HG03159 (cell line): Measurements from ENCODE around the gene LLPH.

Experiments
- ATAC-seq: cut with Tn5 transposase; IDR thresholded peaks from one replicate; pipeline ENCODE4 v1.9.1; 2021; ENCODE audit warnings: mild to moderate bottlenecking, moderate library complexity; ENCODE audit not compliant: unreplicated experiment

The LLPH gene

DNA sequence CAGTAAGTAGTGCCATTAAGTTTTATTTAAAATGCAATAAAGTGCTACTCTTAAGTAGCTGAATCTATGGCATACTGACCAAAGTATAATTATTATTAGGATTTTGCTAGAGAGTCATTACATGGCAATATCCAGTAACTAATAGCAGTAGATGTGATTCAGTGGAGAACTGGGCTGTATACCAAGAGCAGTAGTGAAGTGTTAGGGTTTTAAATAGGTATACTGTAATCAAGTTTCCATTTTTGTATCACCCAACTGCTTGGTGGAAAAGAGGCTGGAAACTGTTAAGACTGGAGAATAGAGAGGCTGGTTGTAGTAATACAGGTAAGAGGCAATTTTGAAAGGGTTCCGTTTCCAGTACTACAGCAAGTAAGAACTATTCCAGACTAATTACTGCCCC lies 13.3 kb upstream of the LLPH start:
- no peak for ATAC-seq

DNA sequence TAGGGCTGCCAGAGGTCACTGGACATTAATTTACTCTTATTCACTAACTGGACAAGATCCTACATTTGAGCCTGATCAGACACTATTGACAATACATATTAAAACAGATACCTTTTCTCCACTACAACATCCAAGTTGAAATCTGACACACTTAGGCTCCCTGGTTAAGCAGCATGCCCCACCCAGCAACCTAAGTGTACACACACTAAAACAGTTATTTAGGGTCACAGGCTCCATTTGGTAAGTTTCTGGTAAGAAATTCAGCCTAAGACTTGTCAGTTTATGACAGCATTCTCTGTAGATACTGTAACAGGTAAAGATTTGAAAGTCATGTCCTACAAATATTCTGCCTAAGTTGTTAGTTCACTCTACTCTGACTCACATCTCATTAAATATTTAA lies 12.3 kb upstream of the LLPH start:
- ATAC-seq: no peak

DNA sequence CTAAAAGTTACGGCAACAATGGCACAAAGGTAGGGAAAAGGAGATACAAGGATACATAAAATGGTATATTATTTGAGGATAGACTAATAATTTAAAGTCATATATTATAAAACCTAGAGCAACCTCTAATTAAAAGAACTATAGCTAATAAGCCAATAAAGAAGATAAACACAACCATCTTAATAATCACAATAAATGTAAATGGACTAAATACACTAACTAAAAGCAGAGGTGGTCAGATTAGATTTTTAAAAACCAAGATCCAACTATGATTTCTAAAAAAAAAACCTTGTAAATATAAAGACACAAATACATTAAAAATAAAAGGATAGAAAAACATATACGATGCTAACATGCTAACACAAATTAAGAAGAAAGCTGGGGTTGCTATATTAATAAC lies 10.7 kb upstream of the LLPH start:
- ATAC-seq: no peak

DNA sequence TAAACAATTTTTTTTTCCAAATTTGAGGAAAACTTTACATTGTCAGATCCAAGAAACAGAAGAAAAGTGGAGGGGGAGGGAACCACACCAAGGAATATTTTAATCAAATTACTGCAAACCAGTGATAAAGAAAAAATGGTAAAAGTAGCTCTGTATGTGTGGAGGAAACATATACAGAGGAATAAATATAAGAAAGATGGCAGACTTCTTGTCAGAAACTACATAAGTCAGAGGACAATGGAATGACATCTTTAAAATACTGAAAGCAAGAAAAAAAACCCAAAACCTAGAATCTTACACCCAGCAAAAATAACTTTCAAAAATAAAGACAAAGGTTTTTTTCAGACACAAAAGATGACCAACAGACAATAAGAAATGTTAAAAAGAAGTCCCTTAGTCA lies 10.2 kb upstream of the LLPH start:
- ATAC-seq: no peak

DNA sequence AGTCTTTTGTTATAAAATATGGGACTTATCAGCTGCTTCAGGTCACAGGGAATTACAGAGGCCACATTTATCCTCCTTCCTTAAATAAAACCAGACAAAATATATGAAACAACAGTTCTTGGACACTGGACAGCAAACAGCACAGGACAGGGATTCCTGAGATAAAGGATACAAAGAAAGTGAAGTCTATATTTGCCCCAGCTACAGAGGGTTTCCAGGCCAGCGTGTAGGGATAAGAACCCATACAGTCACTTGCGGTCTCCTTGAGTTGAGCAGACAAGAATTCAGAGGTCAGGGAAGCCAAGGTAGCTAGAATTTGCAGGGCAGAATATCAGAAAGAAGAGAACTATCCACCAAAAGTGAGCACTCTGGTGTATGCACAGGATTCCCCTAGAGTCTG lies 8.8 kb upstream of the LLPH start:
- ATAC-seq: no peak

DNA sequence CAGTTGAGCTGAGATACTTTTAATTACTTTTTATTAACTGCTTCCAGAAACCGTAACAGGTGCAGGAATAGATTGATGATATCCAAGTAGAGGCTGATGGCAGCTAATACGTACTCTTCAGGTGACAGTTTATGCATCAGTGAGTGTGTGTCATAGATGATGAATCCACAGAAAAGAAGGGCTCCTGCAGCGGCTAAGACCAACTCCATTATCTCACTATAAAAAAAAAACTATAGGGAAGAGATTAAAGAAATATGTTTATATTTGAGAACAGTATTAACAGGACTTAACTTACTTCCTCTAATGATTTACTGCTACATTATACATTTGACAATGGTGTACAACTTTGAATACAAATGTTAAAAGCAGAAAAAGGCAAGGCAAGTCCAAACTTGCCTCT lies 7.4 kb upstream of the LLPH start:
- ATAC-seq: no peak

DNA sequence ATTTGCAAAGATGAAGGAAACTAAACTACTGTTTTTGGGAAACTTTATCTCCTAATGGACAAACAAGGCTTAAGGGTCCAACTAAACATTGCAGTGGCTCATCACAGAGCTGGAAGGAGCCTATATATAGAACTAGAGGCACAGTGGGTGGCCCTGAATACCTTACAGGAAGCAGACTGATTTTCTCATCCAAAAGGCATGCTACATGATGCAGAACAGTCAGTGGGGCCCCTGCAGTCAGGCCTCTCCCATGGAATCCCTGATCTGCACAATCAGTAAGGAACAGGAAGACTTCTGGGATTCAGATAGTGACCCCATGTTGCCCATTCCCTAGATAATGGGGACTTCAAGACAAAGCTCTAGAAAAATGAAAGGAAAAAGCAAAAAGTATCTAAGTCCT lies 1.9 kb upstream of the LLPH start:
- ATAC-seq: no peak

DNA sequence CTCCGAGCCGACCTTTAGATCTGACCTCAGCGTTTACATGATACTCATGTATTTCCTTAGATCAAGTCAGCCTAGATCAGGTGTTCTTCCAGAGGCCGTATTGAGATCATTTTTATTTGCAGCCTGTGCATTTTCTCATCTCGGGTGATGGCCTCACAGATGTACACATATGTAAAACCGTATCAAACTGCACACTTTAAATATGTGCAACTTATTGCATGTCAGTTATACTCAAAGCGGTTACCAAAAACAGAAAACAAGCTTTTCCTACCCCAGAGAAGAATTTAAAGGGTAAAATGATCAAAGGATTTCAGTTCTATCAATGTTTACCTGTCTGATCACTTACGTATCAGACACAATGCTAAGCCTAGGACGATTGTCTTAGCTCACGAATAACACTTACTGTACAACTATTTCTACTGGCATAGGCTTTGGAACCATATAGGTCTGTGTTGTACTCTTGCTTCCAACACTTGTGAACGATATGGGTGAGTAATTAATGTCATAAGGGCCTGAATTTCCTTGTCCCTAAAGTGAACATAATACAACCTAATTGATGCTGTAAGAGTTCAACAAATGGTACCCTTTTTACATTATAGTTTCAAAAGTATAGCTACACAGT lies 628 bp upstream of the LLPH start:
- ATAC-seq: no peak

DNA sequence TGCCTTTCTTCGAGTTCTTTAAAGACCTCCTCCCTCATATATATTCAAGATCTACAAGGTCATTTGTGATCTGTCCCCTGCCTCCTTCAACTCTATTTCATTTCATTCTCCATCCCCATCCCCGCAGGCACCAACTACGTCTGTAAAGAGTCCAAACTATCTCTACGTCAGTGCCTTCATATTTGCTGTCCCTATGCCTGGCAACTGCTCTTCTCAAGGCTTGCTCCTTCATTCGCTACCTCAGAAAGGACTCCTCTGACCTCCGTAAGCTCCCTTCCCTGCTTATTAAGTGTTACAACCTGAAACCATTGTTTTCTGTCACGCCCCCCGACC lies 650 bp downstream of the LLPH start:
- ATAC-seq: no peak

DNA sequence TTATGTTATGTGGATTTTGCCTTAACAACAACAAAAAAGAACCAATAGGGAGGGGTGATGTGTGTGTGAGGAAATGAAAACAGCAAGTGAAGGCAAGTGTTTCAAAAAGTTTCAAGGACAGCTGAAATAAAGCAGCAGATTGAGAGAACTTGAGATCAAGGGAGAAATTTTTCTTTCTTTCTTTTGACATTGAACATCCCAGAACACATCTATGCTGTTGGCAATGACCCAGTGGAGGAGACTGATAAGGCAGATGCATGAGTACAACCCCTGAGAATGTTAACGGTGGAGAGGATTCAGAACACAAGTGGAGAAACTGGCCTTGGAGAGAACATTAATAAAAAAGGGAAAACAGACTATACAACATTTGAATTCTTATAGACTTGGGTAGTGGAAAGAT lies 2.9 kb downstream of the LLPH start:
- ATAC-seq: no peak

DNA sequence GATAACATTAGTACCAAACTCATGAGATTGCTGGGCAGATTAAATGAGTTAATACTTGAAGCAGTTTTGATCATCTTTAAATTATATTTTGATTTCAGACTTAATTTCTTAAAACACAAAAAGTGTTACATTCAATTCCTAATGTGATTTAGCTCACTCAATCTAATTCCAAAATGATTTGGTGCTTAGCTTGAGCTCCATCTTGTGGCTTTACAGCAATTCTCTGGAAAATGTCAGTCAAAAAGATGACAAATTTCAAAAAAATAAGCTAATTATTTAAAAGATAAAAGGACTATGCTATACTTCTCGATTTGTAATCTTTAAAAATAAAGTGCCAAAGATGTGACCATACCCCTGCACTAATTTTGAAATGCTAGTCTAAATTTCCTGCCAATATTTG lies 10.1 kb downstream of the LLPH start:
- no peak for ATAC-seq

DNA sequence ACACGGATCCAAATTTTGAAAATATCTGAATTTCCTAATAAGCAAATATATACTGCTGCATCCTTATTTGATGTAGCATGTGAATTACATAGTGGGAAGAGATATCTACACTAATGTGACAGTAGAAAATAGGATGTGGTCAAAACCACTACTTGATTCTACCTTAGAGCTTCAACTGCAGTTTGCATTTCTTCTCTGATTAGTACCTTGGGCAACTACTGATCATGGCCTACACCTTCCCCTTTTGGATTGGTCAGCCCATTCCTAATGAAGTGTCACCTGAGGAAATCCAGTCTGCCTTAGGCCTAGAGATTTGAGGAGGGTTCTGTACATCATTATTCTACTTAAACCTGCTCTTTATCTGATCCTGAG lies 10.7 kb downstream of the LLPH start:
- peak; percentile 58 for ATAC-seq

DNA sequence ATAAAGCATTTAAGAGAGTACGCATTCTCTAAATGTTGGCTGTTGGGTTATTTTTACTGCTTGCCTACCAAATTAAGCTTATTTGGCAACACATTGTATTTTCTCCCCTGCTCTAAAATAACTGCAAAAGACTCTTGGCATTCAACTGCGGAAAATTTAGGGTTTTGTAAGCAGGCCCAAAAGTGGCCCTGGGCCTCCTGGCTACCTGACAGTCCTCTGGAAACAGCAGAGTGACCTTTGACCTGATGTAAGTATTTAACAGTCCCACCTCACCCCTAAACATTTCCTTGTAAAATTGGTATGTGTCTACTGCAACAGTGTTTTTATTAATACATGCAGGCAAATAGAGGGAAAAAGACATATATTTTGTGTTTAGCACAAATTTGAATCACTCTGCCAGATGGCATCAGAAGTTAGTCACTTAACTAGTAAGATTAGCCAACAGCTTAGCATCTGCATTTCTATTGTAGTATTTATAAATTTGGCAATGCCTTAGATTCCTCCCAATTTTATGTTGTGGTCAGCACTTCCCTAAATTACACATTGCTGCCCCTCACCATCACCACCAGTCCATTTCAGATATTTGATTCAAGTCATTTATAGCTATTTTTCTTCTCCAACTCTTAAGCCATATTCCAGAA lies 11.2 kb downstream of the LLPH start:
- no peak for ATAC-seq

DNA sequence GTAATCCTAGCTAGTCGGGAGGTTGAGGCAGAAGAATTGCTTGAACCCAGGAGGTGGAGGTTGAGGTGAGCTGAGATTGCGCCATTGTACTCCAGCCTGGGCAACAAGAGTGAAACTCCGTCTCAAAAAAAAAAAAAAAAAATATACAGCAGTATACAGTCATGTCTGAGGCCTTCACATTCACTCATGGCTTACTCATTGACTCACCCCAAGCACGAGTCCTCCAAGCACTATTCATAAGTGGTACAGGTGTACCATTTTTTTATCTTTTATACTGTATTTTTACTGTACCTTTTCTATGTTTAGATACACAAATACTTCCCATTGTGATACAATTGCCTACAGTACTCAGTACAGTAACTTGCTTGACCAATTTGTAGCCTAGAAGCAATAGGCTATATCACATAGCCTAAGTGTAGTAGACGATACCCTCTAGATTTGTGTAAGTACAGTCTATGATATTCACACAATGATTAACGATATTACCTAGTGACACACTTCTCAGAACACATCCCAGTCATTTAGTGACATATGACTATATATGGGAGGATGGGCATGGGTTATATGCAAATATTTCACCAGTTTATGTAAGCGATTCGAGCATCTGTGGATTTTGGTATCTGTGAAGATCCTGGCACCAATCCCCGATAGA lies 12.2 kb downstream of the LLPH start:
- peak; percentile 63 for ATAC-seq

DNA sequence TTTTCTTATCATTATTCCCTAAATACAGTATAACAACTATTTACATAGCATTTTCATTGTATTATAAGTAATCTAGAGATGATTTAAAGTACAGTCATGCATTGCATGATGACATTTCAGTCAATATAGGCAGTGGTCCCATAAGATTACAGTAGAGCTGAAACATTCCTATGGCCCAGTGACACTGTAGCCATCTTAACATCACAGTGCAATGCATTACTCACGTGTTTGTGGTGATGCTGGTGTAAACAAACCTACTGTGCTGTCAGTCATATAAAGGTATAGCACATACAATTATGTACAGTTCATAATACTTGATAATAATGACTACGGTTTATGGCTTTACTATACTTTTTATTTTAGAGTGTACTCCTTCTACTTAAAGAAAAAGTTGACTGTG lies 13.3 kb downstream of the LLPH start:
- no peak for ATAC-seq

DNA sequence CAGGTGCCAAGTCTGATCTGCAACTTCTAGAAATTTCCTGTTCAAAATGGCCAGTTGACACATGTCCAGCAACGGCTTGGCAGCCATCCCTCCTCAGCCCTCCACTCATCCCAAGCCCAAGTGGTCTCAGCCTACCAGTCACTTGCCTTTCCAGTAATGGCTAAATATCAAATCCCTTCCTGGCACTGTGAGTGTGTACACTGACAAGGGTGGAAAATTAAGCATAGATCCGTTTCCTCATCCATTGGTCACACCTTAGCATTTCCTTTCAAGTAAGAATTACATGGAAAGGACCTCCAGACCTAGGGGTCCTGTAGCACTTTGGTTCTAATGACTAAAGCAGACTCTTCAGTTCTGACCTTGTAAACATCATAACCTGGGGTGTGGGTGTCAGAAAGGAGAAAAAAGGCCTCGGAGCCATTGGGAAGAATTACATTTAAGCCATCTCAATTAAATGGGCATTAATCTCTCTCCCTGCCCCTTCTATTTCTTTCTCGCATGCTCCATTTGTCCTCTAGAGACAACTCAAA lies 15.4 kb downstream of the LLPH start:
- ATAC-seq: no peak

DNA sequence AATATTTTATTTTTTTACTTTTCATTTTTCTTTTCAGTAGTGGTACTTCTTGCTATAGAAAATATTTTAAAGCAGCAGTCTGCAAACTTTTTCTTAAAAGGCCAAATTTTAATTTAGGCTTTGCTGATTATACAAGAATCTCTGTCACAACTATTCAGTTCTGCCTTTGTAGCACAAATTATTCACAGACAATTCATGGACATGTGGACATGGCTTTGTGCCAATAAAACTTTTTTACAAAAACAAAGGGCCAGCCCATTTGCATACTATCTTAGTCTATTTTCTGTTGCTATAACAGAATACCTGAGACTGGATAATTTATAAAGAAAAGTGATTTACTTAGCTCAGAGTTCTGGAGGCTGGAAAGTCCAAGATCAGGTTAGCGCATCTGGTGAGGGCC lies 17.1 kb downstream of the LLPH start:
- no peak for ATAC-seq

DNA sequence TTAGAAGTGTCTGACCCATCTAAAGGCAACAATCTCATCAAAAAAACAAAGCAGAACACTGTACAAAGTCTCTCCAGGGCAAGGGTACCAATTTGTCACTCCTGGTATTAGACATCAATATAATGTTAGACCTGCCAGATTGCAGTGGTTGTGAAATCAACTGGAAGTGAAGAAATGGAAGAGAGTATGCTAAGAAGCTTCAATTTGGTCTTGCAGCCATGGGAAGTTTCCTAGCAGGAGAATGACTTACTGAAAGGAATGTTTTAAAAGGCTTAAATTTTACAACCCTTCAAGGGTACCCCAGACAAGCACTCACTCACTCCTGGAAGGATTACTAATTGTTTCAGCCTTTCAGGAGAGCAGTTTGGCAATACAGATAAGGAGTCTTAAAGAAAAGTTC lies 18.9 kb downstream of the LLPH start:
- no peak for ATAC-seq

DNA sequence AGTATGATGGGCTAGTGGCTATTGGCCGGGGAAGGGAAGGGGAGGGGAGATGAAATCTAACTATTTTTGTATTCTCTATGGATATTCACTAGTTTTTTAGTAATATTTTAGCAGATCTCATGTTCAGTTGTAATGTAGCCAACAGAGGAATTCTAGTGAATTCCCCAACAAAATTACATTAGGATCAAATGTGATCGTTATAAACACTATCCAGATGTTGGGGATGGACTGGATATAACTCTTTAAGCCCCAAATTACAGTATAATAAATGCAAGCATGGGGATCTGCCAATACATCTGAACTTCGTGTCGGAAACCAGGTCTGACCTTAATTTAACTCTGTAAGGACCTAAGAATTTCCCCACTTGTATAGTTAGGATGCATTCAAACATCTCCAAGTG lies 21.5 kb downstream of the LLPH start:
- ATAC-seq: no peak

DNA sequence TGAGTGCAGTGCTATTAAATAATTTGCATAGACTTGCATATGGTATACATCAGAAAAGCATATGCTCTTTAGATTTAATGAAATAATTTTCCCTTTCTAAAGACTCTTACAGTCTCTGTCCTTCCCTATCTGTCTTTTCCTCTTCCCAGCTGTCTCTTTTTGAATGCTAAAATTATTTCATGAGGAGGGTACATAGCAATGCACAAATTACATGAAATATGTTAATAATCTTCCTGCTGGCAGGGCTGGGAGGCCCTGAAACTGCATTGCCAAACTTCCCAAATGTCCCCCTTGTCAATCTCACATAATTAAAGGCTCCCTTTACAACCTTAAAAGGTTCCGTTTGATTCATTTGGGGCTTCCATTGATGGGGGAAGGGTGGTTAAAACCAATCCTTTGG lies 22.2 kb downstream of the LLPH start:
- ATAC-seq: no peak

DNA sequence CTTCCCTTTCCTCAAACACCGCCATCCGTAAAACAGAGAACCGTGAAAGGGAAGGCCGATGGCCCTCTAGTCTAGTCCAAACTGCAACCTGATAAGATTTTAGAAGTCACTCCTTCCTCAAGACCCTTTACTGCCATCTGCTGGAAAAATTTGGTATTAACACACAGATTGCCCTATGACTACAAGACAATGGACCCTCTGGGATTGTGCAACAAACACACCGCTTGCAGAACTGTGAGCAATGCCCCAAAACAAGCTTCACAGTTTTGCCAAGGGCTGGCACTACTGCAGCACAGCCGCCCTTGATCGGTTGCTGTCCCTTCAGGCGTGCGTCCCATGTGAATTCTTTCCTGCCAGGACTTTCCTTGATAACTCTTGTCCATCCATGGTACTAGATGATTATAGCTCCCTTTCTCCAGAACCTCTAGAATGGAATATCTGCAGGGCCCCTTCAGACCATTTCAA lies 23.1 kb downstream of the LLPH start:
- peak; percentile 91 for ATAC-seq
